Muscle of back (tissue), 13 donors: ENCODE measurements around the gene ITGA11. TPM values are rescaled to one million over a fixed set of nuclear protein-coding genes. Genes with fewer than 3 reads are reported as not detected.

ENCODE experiments used
- DNase-seq, 3 donors: peaks; one replicate each; pipeline versions ENCODE4 v3.0.0 to v3.0.0-alpha.2; 2013
- long read RNA-seq, 9 donors: transcript quantifications; one replicate each; lab custom pipeline, GENCODE V29; 2026
- polyA plus RNA-seq, 10 donors: library from polyadenylated mRNA; unstranded; fragments of 120-200 nt; gene quantifications; one replicate each; pipeline ENCODE4 v1.2.1, GENCODE V29; 2013; ENCODE audit not compliant: insufficient read length in 10 of 10

Gene ITGA11, protein sequence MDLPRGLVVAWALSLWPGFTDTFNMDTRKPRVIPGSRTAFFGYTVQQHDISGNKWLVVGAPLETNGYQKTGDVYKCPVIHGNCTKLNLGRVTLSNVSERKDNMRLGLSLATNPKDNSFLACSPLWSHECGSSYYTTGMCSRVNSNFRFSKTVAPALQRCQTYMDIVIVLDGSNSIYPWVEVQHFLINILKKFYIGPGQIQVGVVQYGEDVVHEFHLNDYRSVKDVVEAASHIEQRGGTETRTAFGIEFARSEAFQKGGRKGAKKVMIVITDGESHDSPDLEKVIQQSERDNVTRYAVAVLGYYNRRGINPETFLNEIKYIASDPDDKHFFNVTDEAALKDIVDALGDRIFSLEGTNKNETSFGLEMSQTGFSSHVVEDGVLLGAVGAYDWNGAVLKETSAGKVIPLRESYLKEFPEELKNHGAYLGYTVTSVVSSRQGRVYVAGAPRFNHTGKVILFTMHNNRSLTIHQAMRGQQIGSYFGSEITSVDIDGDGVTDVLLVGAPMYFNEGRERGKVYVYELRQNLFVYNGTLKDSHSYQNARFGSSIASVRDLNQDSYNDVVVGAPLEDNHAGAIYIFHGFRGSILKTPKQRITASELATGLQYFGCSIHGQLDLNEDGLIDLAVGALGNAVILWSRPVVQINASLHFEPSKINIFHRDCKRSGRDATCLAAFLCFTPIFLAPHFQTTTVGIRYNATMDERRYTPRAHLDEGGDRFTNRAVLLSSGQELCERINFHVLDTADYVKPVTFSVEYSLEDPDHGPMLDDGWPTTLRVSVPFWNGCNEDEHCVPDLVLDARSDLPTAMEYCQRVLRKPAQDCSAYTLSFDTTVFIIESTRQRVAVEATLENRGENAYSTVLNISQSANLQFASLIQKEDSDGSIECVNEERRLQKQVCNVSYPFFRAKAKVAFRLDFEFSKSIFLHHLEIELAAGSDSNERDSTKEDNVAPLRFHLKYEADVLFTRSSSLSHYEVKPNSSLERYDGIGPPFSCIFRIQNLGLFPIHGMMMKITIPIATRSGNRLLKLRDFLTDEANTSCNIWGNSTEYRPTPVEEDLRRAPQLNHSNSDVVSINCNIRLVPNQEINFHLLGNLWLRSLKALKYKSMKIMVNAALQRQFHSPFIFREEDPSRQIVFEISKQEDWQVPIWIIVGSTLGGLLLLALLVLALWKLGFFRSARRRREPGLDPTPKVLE
- 10 to 100 TPM in 1 of 10 donors, 1 to 10 TPM in 9; 2.2 to 10.9 (median 5.7) TPM for polyA plus RNA-seq
- long read RNA-seq, donor 1, partial matches to known transcripts, result 0 of 1 reads
- long read RNA-seq, donor 1, other reads (novel, unspliced or antisense), result 0 of 1 reads
- long read RNA-seq, donor 2, result 0 reads
- long read RNA-seq, donor 3, result 0 reads
- long read RNA-seq, donor 4, partial matches to known transcripts, result 0 of 1 reads
- long read RNA-seq, donor 4, other reads (novel, unspliced or antisense), result 0 of 1 reads
- long read RNA-seq, donor 5, partial matches to known transcripts, result 0 of 1 reads
- long read RNA-seq, donor 5, other reads (novel, unspliced or antisense), result 0 of 1 reads
- long read RNA-seq, donor 6, result 0 reads
- long read RNA-seq, donor 7, result 0 reads
- long read RNA-seq, donor 8, result 0 reads
- long read RNA-seq, donor 9, result 0 reads

GRCh38 chr15:68431792-68432401 is at the start of gene ITGA11:
Gene ITGA11, minus strand, starts transcription at chr15:68432163. Its CDS starts 97 bp downstream, at chr15:68432066.
- peak in 2 of 3 donors; percentile 79 to 87 for DNase-seq

- DNase-seq, result no peak
Observed at GRCh38 chr15:68481321-68481720, 49.4 kb upstream of the ITGA11 start.

DNA sequence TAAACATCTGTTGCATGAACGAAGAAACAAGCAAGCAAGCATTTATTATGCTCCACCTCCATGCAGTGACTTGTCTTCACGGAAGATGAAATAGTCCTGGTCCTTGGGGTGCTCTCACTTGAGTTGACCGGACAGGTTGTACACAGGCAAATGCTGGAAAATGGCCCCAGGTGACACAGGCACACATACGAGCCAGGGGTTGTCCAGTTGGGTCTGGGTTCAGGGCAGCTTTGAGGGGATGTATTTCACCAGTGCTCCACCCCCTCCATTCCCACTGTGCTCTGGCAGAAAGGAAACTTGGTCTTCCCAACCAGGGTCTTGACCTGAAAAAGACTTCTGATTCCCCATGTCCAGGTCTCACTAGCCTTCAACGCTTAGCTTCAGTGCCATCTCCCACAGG is 48.3 kb upstream of the ITGA11 start:
- DNase-seq, result no peak

GRCh38 chr15:68479870-68480269 is 47.9 kb upstream of the ITGA11 start:
- no peak for DNase-seq

GRCh38 chr15:68479406-68479805 is 47.4 kb upstream of the ITGA11 start:
- peak; percentile 55 to 90 (median 65) for DNase-seq

DNA sequence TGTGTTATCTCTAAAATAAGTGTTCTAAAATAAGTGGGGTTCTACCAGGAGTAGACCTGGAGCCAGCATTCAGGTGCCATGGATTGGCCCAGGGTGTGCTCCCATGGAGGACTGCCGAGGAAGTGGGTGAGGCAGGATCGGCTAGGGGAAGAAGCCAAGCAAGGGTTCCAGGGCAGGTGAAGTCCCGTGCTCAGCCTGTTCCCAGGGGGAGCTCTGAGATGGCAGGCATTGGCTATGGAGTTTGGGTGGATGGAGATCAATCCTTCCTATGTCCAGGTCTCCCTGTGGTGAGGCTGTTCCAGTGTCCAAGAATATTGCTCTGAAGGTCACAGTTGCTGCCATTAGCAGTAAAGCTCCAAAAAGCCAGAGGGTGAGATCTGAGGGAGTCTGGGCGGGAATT is 46.9 kb upstream of the ITGA11 start:
- no peak for DNase-seq

- DNase-seq, result no peak
Observed at GRCh38 chr15:68475449-68475848, 43.5 kb upstream of the ITGA11 start.

- DNase-seq, result no peak
Observed at GRCh38 chr15:68471541-68471940, 39.6 kb upstream of the ITGA11 start.

DNA sequence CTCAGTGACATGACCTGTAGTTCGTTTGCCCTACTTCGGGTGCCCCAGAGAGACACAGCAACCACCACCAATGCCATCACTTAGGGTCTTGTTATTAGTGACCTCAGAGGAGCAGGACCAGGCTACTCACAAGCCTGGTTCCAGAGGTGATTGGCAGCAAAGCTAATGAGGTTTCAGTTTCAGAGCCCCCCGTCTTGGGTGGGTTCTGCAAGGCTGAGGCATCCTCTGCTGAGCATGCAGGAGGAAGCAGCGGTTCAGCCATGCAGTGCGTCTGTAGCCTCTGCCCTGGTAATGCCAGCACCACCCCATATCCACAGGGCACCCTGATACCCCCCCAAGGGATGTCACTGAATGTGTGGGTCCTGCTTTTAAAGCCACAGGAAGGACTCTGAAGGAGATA is 39.0 kb upstream of the ITGA11 start:
- DNase-seq, result no peak

GRCh38 chr15:68470049-68470742 is 38.2 kb upstream of the ITGA11 start:
- DNase-seq, result no peak

DNA sequence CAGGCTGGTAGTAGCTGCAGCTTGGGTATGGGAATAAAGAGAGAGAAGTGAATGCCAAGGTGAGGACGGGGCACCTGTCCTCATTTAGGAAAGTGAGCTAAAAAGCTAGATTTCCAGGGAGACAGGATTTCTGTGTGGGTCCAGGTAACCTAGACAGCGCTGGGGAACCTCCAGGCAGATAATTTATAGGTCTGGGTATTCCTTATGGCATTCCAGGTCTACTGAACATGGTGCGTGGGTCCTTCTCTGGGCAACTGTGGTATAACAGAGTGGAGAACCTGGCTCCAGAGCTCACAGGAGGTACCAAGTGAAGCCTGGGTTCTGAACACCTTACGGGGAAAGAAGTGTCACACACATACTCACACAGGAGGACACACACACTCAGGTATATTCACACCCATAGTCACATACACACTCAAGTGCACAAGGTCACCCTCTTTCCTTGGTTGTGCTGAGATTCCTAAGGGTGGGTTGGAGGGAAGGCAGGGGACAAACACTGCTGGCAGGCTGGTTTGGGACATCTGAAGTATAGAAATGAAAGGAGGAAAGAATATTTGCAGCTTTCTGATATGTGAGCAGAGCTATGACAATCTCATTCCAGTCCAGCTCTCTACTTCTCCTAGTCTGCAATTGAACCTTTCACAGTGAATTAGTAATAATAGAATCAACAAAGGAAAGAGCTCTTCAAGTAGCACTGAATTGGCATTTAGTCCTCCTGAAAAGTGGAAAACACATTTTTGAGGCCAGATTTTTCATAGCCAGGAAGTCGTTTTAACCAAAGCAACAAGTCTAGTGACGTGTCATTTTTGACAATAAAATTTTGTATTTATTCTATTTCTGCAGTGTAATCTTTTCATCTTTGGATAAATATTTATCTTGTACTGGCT is 37.4 kb upstream of the ITGA11 start:
- DNase-seq, result peak in 1 of 3 donors; percentile 32

DNA sequence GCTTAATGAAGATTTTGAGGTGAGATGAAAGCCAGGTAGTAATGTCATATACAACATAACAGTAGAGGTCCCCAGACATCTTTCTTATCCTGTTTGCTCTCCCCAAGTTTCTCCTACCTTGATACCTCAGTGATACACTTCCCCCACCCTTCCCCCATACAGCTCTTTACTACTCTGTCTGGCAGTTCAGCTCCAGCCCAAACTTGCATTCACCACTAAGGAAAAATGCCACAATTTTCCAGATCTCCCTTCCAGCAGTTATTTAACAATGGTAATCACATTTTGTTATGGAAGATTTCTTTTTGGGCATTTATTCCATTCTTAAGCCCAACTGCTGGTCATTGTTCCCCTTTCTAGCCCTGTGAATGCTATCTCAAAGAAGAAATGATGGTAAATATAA is 34.9 kb upstream of the ITGA11 start:
- DNase-seq, result no peak

DNA sequence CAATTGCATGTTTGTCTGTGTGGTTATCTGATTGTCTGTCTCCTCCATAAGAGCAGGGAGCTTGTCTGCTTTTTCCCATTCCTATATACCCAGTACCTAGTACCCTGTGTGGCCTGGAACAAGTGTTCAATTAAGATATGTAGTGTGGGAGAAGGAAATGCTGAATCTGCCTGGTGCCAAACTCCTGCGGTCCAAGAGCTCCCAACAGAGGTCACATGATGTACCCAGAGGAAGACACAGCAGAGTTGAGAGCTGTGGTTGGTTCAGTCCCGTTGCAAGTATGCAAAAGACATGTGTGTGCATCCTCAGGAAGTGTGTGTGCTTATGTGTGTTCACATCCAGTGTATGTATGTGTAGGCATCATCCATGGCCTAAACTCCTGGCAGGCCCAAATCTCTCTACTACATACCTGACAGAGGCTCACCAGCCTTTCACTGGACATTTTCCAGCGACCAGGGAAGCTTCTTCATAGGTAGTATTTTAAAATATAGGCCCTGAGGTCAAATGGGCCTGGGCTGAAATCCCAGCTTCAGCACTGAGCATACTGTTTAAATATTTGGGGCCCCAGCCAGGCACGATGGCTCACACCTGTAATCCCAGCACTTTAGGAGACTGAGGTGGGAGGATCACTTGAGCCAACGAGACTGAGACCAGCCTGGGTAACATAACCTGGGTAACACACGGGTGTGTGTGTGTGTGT is 34.0 kb upstream of the ITGA11 start:
- no peak for DNase-seq

- DNase-seq, result peak in 1 of 3 donors; percentile 76
Observed at GRCh38 chr15:68464448-68465090, 32.6 kb upstream of the ITGA11 start.

GRCh38 chr15:68463996-68464395 is 32.0 kb upstream of the ITGA11 start:
- DNase-seq, result no peak

DNA sequence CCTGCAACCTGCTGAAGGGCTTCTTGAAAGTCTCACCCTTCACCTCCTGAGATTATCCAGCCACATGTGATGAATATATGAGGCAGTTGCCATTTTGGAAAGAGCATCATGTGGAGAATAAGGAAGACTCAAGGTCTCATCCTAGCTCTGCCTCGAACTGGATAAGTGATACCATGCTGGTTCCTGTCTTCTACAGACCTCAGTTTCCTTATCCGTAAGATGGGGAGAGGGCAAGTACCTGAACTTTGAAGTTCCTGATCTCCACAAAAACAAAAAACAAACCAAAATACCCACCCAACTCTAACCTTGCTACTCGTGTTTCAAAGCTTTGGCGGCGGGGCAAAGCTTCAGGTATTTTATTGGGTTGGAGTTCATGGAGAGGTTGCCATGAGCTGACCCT is 31.5 kb upstream of the ITGA11 start:
- no peak for DNase-seq

- DNase-seq, result no peak
Observed at GRCh38 chr15:68460166-68460565, 28.2 kb upstream of the ITGA11 start.

DNA sequence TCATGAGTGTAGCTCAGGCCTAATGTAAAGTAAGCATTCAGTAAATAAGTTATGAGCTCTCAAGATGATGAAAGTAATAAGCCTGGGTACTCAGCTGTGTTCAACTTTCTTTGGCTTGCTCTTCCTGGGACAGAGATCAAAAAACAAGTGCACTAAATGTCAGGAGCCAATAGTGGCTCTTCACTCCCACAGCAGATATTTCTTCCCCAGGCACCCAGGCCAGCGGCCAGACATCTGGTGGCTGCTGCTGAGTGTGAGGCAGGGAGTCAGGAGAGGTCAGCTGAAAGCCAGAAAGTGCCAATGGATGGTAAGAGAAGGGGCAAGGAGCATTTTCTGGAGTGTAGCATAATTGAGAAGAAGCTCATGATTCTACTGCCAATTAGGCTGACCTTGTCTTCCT is 18.2 kb upstream of the ITGA11 start:
- DNase-seq, result no peak
